HepG2 (cell line): Measurements from ENCODE around the gene AKAP3. TPM values are rescaled to one million over a fixed set of nuclear protein-coding genes. Genes with fewer than 3 reads are reported as not detected.

Source experiments
- ATAC-seq: fragments of 200-7000 bp; cut with Tn5 transposase; 3 replicates; pipeline ENCODE4 v1.9.1; 2020; ENCODE audit warnings: mild to moderate bottlenecking, moderate library complexity
- BruUV-seq: library from RNA; stranded (reverse); fragments of 400-500 nt; replicated peaks from 2 replicates; lab custom pipeline; 2021; lab: Mats Ljungman, UMichigan
- CTCF ChIA-PET: fragments of 300-600 bp; formaldehyde crosslinking; extraction: SDS; loops from one replicate; lab custom pipeline; 2021; ENCODE audit warnings: low total read pairs, inconsistent platforms, low intra/inter-chr PET ratio; lab: Yijun Ruan, JAX
- POLR2A ChIA-PET: fragments of 350-600 bp; sonication (Branson Sonifier 250); formaldehyde crosslinking; loops from one replicate; lab custom pipeline; 2020; ENCODE audit warnings: antibody characterized with exemption, inconsistent platforms; lab: Yijun Ruan, JAX
- DNase-seq: peaks from one replicate; pipeline ENCODE4 v3.0.0-alpha.2; 2015; ENCODE audit warnings: low spot score
- FAIRE-seq: peaks from 3 replicates; lab custom pipeline; 2011; peaks lifted over from hg19 to GRCh38; lab: Jason Lieb, UNC
- H2AFZ ChIP-seq: one replicate; pipeline ENCODE4 v1.6.1; 2011; ENCODE audit warnings: low read length, inconsistent platforms
- H3K27ac ChIP-seq: fragments of 300-600 bp; 3 replicates; pipeline ENCODE4 v1.8.0; 2011; ENCODE audit warnings: mixed run types, mild to moderate bottlenecking, mixed read lengths, low read length, inconsistent platforms; ENCODE audit not compliant: insufficient read depth; ENCODE audit errors: extremely low read length
- H3K27me3 ChIP-seq, 2 experiments: fragments of 200-600 bp in 1 of 2; 2 replicates in 1 of 2; 3 replicates in 1 of 2; pipeline versions ENCODE4 v1.6.0 to v1.8.0; 2011; ENCODE audit warnings: low read length in 2 of 2, mild to moderate bottlenecking in 2 of 2, moderate library complexity in 2 of 2, inconsistent platforms in 1 of 2; ENCODE audit not compliant: insufficient read depth in 2 of 2, control insufficient read depth in 1 of 2
- H3K36me3 ChIP-seq, 2 experiments: fragments of 200-600 bp in 1 of 2; replicated peaks in 1 of 2; 2 replicates in 1 of 2; 3 replicates in 1 of 2; pipeline versions ENCODE4 v1.5.1 to v1.8.0; 2011; ENCODE audit warnings: low read length in 2 of 2, inconsistent platforms in 1 of 2; ENCODE audit not compliant: insufficient read depth in 2 of 2, control insufficient read depth in 1 of 2
- H3K4me1 ChIP-seq: 2 replicates; pipeline ENCODE4 v1.5.1; 2012; ENCODE audit warnings: low read length, inconsistent platforms; ENCODE audit not compliant: insufficient read depth
- H3K4me2 ChIP-seq: 2 replicates; pipeline ENCODE4 v1.6.0; 2011; ENCODE audit warnings: low read depth, low read length, inconsistent platforms
- H3K4me3 ChIP-seq, 3 experiments: fragments of 200-600 bp in 1 of 3; sonication (generic), shearing (Covaris generic) in 1 of 3; replicated peaks in 1 of 3; 2 replicates each; pipeline ENCODE4 v1.5.1; 2011 to 2016; ENCODE audit warnings: low read length in 3 of 3, inconsistent platforms in 2 of 3, low read depth in 2 of 3, mild to moderate bottlenecking in 2 of 3, control low read depth in 1 of 3, mixed read lengths in 1 of 3; ENCODE audit not compliant: insufficient read depth in 1 of 3
- H3K79me2 ChIP-seq: one replicate; pipeline ENCODE4 v1.6.1; 2011; ENCODE audit warnings: low read length, inconsistent platforms; ENCODE audit not compliant: insufficient read depth
- H3K9ac ChIP-seq: 2 replicates; pipeline ENCODE4 v1.6.0; 2011; ENCODE audit warnings: mild to moderate bottlenecking, low read depth, low read length, inconsistent platforms; ENCODE audit not compliant: insufficient read depth
- H3K9me3 ChIP-seq: 2 replicates; pipeline ENCODE4 v1.5.1; 2012; ENCODE audit warnings: mild to moderate bottlenecking, low read length
- H4K20me1 ChIP-seq: 2 replicates; pipeline ENCODE4 v1.6.0; 2011; ENCODE audit warnings: inconsistent platforms, mild to moderate bottlenecking, low read length, moderate library complexity; ENCODE audit not compliant: insufficient read depth
- HNRNPLL ChIP-seq: fragments of 200-400 bp; formaldehyde crosslinking; IDR thresholded peaks from 2 replicates; pipeline ENCODE4 v1.6.1; 2017; ENCODE audit warnings: mild to moderate bottlenecking, low read depth, low read length; ENCODE audit not compliant: poor library complexity, severe bottlenecking
- NCOA2 ChIP-seq: sonication (generic); formaldehyde crosslinking; IDR thresholded peaks from 2 replicates; pipeline ENCODE4 v1.8.0; 2022; ENCODE audit warnings: inconsistent platforms
- NCOA5 ChIP-seq: sonication (generic); formaldehyde crosslinking; IDR thresholded peaks from 2 replicates; pipeline ENCODE4 v1.4.0; 2020; ENCODE audit warnings: missing genetic modification reagents
- NR1H2 ChIP-seq: sonication (generic); formaldehyde crosslinking; IDR thresholded peaks from 2 replicates; pipeline ENCODE4 v1.8.1; 2022; ENCODE audit warnings: low read depth, missing genetic modification reagents, borderline replicate concordance
- NR2F1 ChIP-seq, 2 experiments: fragments of 450-650 bp in 1 of 2; formaldehyde crosslinking in 1 of 2; IDR thresholded peaks; 2 replicates each; pipeline versions ENCODE4 v1.5.0 to v1.6.1; 2016 to 2020; ENCODE audit warnings: mild to moderate bottlenecking in 1 of 2, missing compliant biosample characterization in 1 of 2, missing genetic modification reagents in 1 of 2, moderate library complexity in 1 of 2
- TOPORS ChIP-seq: sonication (generic); formaldehyde crosslinking; IDR thresholded peaks from 2 replicates; pipeline ENCODE4 v1.8.0; 2023; ENCODE audit warnings: mild to moderate bottlenecking, missing genetic modification reagents
- ZNF160 ChIP-seq: sonication (generic); formaldehyde crosslinking; IDR thresholded peaks from 2 replicates; pipeline ENCODE4 v1.8.0; 2022; ENCODE audit warnings: mild to moderate bottlenecking, inconsistent platforms, missing genetic modification reagents
- ZNF276 ChIP-seq: sonication (generic); formaldehyde crosslinking; IDR thresholded peaks from 2 replicates; pipeline ENCODE4 v1.4.0; 2020; ENCODE audit warnings: mild to moderate bottlenecking, low read depth, missing genetic modification reagents
- ZNF556 ChIP-seq: sonication (generic); formaldehyde crosslinking; IDR thresholded peaks from 2 replicates; pipeline ENCODE4 v1.4.0; 2020; ENCODE audit warnings: mild to moderate bottlenecking, missing genetic modification reagents, borderline replicate concordance
- ZNF775 ChIP-seq: sonication (generic); formaldehyde crosslinking; IDR thresholded peaks from 2 replicates; pipeline ENCODE4 v1.4.0; 2020; ENCODE audit warnings: missing genetic modification reagents, mild to moderate bottlenecking, moderate library complexity, borderline replicate concordance
- WGBS: methylation state at CpG from one replicate; pipeline ENCODE4 v1.1.6; 2017; ENCODE audit warnings: low lambda C conversion rate; 5-methylcytosine and 5-hydroxymethylcytosine counted together
- in situ Hi-C: cut with HindIII; loops from 2 replicates; pipeline ENCODE4 v1.10.0; 2017; ENCODE audit warnings: low pct_unique_long_range_greater_than_20kb; ENCODE audit not compliant: extremely low pct_ligation_motif_present
- intact Hi-C: fragments of 100-400 bp; cut with micrococcal nuclease; formaldehyde crosslinking; loops from one replicate; pipeline ENCODE4 v1.10.0; 2022; ENCODE audit not compliant: unreplicated experiment
- polyA plus RNA-seq, 8 experiments: library from polyadenylated mRNA; depleted of rRNA in 3 of 8; stranded (reverse) in 7 of 8; unstranded in 1 of 8; fragments of >200 nt; fragmentation: Illumina TruSeq in 4 of 8; extraction: Trizol in 4 of 8; gene quantifications; 2 replicates each; pipeline versions ENCODE4 v1.2.1 to v1.2.3, GENCODE V29; 2011 to 2016; ENCODE audit warnings: low read depth in 4 of 8, missing spikeins in 1 of 8, mixed read lengths in 1 of 8; ENCODE audit not compliant: insufficient read depth in 1 of 8
- total RNA-seq, 5 experiments: library from RNA; depleted of rRNA; stranded (reverse); fragments of >200 nt; fragmentation: Illumina TruSeq; extraction: Trizol; gene quantifications; 2 replicates each; pipeline ENCODE4 v1.2.3, GENCODE V29; 2016; ENCODE audit warnings: low read depth in 1 of 5

AKAP3 gene
- total and polyA plus RNA-seq, 2 of the 13 experiments (the other 11 are each of a cell fraction or from before 2014, with no cell fraction given), result 0.22 to 0.49 TPM

- DNase-seq, result peak; percentile 5
- BruUV-seq, result no TSS peak
- no peak for ATAC-seq
- no peaks in the 10 kb centered on the region for H3K27me3 ChIP-seq
- H3K79me2 ChIP-seq, result no peaks in the 10 kb centered on the region
- H3K27ac ChIP-seq, result no peak overlapping the region
- no peak overlapping the region for H2AFZ ChIP-seq
- WGBS, result 64% methylated on average over 2 of the region's 2 CpGs
- H3K36me3 ChIP-seq, result peaks cover 6 to 26% of the 10 kb centered on the region in 2 experiments; a peak in 4 of 5 replicates
- H3K4me1 ChIP-seq, result peaks cover 8% of the 10 kb centered on the region
- H3K9ac ChIP-seq, result no peak overlapping the region
- in situ Hi-C loops, result no loop called here
- no peak for TF ChIP-seq NR1H2 (CRISPR knock-in tag)
- peak in 1 of 2 experiments; percentile 28; a peak in 1 of 4 replicates for TF ChIP-seq NR2F1 (CRISPR knock-in tag; IDR thresholded peaks at IDR 0.05)
- TF ChIP-seq ZNF160, result no peak
- intact Hi-C loops, result no loop called here
- CTCF ChIA-PET, result no interaction called here
- no peaks in the 10 kb centered on the region for H3K9me3 ChIP-seq
- H4K20me1 ChIP-seq, result no peaks in the 10 kb centered on the region
- FAIRE-seq, result no peak
- POLR2A ChIA-PET, result no interaction called here
- H3K4me2 ChIP-seq, result no peak overlapping the region
- H3K4me3 ChIP-seq, result no peak overlapping the region
These were observed 30.9 kb upstream of the AKAP3 start for GRCh38 chr12:4679711-4680110.

GRCh38 chr12:4665236-4665635 lies 16.4 kb upstream of the AKAP3 start:
- intact Hi-C loops, result no loop called here
- CTCF ChIA-PET, result no interaction called here

More at GRCh38 chr12:4665236-4665635, 16.4 kb upstream of the AKAP3 start:
- DNase-seq (no peak), FAIRE-seq (no peak), ATAC-seq (no peak)
- Histone ChIP-seq H3K4me1 (no peaks in the 10 kb centered on the region), H3K9me3 (no peaks in the 10 kb centered on the region), H4K20me1 (no peaks in the 10 kb centered on the region), H3K27me3 (no peaks in the 10 kb centered on the region), H3K79me2 (no peaks in the 10 kb centered on the region), H3K36me3 (peaks cover 32 to 87% of the 10 kb centered on the region in 2 experiments), H3K9ac (no peak overlapping the region), H2AFZ (no peak overlapping the region), H3K27ac (no peak overlapping the region), H3K4me3 (no peak overlapping the region), H3K4me2 (no peak overlapping the region)
- in situ Hi-C loops, result no loop called here
- 98% methylated on average over 3 of the region's 3 CpGs for WGBS
- BruUV-seq, result no TSS peak
- POLR2A ChIA-PET, result no interaction called here
- TF ChIP-seq ZNF775 (no peak), ZNF556 (CRISPR knock-in tag) (no peak), ZNF276 (no peak), TOPORS (CRISPR knock-in tag) (no peak), NCOA5 (no peak), HNRNPLL (no peak), NCOA2 (no peak)
- TF ChIP-seq, all 625 proteins: peak for 0
